Brain microvascular endothelial cell (primary cell): Measurements from ENCODE around the gene SGSM1.
A peak's percentile ranks its signal among the peaks of the same experiment; 100 is the strongest.

ENCODE experiments used
- DNase-seq: peaks from one replicate; pipeline ENCODE4 v3.0.0-alpha.2; 2020
- H3K27ac ChIP-seq: fragments of 250-450 bp; sonication (Bioruptor Pico); 2 replicates; pipeline ENCODE4 v1.5.1; 2020; ENCODE audit warnings: mild to moderate bottlenecking, moderate library complexity
- H3K27me3 ChIP-seq: fragments of 250-450 bp; sonication (Bioruptor Pico); replicated peaks from 2 replicates; pipeline ENCODE4 v1.5.1; 2020; ENCODE audit warnings: mild to moderate bottlenecking
- H3K36me3 ChIP-seq: fragments of 250-450 bp; sonication (Bioruptor Pico); replicated peaks from 2 replicates; pipeline ENCODE4 v1.5.1; 2020; ENCODE audit warnings: mild to moderate bottlenecking
- H3K4me3 ChIP-seq: 2 replicates; pipeline ENCODE4 v1.5.1; 2011; ENCODE audit warnings: low read depth, mild to moderate bottlenecking, control low read depth, low read length, moderate library complexity
- in situ Hi-C: cut with HindIII; loops from 2 replicates; pipeline ENCODE4 v1.10.0; 2017; ENCODE audit warnings: low sequenced_read_pairs, low pct_ligation_motif_present
- TF ChIP-seq, protein P1 (sequence below): IDR thresholded peaks from 2 replicates; pipeline ENCODE4 v1.5.1; 2011; ENCODE audit warnings: low read depth, mild to moderate bottlenecking, moderate library complexity, low read length, control low read depth, inconsistent platforms; ENCODE audit errors: missing control alignments

SGSM1 gene

DNA sequence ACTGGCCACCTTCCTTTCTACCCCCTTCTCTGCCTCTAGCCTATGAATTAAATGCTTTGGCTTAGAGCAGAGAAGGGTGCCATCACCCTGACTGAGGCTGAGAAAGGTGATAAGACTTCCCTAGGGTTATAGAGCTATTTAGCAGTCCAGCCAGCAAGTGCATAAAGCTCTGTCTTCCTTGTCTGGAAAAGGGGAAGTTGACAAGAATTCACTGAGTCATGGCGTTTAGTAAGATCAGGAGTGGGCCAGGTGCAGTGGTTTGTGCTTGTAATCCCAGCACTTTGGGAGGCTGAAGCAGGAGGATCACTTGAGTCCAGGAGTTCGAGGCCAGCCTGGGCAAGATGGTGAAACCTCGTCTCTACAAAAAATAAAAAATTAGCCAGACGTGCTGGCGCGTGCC lies 77.4 kb downstream of the SGSM1 start:
- H3K4me3 ChIP-seq: no peak overlapping the region
- DNase-seq: no peak
- no peaks in the 10 kb centered on the region for H3K27me3 ChIP-seq
- in situ Hi-C loops: no loop called here
- H3K36me3 ChIP-seq: no peaks in the 10 kb centered on the region
- TF ChIP-seq, protein P1, sequence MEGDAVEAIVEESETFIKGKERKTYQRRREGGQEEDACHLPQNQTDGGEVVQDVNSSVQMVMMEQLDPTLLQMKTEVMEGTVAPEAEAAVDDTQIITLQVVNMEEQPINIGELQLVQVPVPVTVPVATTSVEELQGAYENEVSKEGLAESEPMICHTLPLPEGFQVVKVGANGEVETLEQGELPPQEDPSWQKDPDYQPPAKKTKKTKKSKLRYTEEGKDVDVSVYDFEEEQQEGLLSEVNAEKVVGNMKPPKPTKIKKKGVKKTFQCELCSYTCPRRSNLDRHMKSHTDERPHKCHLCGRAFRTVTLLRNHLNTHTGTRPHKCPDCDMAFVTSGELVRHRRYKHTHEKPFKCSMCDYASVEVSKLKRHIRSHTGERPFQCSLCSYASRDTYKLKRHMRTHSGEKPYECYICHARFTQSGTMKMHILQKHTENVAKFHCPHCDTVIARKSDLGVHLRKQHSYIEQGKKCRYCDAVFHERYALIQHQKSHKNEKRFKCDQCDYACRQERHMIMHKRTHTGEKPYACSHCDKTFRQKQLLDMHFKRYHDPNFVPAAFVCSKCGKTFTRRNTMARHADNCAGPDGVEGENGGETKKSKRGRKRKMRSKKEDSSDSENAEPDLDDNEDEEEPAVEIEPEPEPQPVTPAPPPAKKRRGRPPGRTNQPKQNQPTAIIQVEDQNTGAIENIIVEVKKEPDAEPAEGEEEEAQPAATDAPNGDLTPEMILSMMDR: no peak
- H3K27ac ChIP-seq: no peak overlapping the region

DNA sequence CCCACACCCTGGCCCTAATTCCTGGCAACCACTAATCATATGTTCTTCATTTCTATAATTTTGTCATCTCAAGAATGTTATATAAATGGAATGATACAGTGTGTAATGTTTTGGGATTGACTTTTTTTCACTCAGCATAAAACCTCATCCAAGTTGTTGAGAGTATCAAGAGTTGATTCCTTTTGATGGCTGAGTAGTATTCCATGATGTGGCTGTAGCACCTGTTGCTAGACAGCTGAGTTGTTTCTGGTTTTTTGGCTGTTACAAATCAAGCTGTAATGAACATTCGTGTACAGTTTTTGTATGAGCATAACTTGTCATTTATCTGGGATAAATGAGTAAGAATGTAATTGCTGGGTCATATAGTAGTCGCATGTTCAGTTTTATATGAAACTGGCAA lies 81.2 kb downstream of the SGSM1 start:
- Histone ChIP-seq H3K27ac (no peak overlapping the region), H3K4me3 (no peak overlapping the region), H3K36me3 (no peaks in the 10 kb centered on the region), H3K27me3 (no peaks in the 10 kb centered on the region)
- DNase-seq: no peak
- in situ Hi-C loops: no loop called here
- TF ChIP-seq, protein P1: no peak

DNA sequence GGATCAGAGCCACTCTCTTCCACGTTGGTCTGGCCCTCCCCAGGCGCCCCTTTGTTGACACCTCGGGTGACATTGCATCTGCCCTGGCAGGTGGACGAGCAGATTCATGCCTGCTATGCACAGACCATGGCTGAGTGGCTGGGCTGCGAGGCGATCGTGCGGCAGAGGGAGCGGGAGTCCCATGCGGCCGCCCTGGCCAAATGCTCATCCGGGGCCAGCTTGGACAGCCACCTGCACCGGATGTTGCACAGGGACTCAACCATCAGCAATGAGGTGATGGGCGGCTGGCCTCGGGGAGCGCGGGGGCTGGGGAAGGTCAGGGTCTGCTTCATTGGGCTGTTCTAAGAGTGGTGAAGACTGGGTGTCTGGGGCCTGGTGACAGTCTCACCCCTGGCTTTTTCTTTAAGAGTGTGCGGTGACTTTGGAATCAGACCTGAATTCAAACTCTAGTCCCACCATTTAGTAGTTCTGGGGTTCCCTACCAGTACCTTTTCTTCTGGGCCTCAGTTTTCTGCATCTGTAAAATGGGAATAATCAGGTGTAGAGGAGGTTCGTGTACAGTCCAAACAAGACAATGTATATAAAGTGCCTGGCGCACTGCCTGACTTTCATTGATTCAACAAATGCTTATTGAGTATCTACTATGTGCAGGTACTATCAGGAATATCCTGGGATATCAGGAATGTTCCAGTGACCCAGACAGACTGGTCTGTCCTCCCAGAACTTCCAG lies 87.5 kb downstream of the SGSM1 start:
- in situ Hi-C loops: no loop called here
- H3K36me3 ChIP-seq: no peaks in the 10 kb centered on the region
- no peak for DNase-seq
- no peaks in the 10 kb centered on the region for H3K27me3 ChIP-seq
- TF ChIP-seq, protein P1: no peak
- H3K4me3 ChIP-seq: no peak overlapping the region
- peak overlapping the region; percentile 72 for H3K27ac ChIP-seq

DNA sequence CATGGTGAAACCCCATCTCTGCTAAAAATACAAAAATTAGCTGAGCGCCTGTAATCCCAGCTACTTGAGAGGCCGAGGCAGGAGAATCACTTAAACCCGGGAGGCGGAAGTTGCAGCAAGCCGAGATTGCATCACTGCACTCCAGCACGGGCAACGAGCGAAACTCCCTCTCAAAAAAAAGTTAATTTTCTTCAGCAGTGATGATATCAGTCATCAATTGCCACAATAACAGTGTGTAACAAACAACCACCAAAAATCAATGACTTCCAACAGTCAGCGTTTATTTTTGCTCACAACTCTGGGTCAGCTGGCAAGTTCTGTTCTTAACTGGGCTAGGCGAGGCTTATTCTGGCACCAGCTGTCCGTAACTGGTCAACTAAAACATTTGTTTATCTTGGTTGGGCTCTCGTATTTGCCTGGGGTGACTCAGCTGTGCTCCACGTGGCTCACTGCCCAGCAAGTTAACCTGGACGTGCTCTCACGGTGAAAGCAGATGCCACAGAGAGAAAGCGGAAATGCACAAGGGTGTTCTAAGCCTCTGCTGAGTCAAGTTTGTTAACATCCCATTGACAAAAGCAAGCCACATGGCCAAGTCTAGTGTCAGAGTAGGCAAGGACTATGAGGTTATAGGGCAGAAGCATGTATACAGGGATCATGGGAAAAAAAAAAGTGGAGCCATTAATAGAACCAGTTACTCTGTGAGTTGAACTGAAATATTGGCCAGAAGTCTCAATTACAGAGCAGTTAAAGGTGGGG lies 88.4 kb downstream of the SGSM1 start:
- in situ Hi-C loops: no loop called here
- no peak overlapping the region for H3K4me3 ChIP-seq
- no peaks in the 10 kb centered on the region for H3K36me3 ChIP-seq
- TF ChIP-seq, protein P1: no peak
- H3K27ac ChIP-seq: peak overlapping the region; percentile 72
- peak; percentile 95 for DNase-seq
- no peaks in the 10 kb centered on the region for H3K27me3 ChIP-seq

DNA sequence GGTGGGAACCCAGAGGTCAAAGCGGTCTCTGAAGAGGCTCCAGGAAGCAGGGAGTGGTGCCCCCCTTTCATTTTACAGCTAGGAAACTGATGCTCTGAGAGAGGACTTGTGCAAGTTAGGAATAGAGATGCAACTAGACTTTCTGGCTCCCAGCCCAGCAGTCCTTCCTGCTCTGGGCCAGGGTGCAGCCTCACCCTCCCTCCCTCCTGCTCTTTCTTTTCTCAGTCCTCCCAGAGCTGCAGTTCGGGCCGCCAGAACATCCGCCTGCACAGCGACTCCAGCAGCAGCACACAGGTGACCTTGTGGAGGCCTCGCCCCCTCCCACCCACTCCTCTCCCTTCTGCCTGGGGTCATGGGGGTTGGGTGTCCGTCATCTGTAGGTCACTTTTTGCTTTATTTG lies 89.0 kb downstream of the SGSM1 start:
- H3K27me3 ChIP-seq: no peaks in the 10 kb centered on the region

More for the DNA sequence above, 89.0 kb downstream of the SGSM1 start:
- peak; percentile 56 for DNase-seq
- TF ChIP-seq, protein P1: no peak
- Histone ChIP-seq H3K4me3 (no peak overlapping the region), H3K27ac (peak overlapping the region; percentile 72), H3K36me3 (no peaks in the 10 kb centered on the region)
- in situ Hi-C loops: no loop called here
